ENCODE results near the gene NANS.
"Not testable (repeated sequence)": the region's sequence is repeated elsewhere in the genome, so short reads cannot be mapped to it uniquely, and the experiment has no call there.

Gene NANS

DNA sequence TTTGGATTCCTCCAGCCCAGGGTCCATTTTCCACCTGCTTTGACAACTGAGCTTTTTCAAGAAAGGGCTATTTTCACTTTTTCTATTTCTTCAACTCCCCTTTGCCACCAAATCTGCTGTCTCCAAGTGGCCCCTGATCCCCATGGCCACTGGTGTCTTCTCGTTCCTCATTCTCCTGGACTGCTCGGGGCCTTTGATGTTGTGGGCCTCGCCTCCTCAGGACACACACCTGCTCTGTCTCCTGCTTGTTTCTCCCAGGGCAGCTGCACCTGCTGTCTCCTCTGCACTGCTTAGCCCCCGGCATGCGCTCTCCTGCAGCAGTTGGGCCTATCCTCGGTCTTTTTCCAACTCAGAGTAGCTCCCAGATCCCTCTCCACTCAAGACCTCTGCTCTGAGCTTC, 16.3 kb upstream of the NANS start:
- no peak for DNase-seq

DNA sequence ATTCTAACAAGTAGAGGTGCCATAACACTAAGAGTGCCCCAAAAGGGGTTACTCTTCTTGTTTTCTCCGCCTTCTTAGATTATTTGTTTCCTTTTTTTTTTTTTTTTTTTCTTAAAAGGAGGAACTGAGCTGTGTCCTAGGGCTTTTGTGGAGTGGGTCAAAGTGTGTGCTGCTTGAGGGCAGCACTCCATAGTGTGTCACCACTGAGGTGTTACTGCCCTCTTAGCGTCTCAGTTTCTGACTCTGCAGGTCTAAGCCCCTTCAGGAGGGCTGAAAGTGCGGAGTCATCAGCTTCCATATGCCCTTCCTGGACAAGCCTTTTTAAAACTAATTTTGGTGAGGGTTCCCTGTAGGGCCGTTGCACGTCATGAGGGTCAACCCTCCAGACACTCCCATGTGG, 12.6 kb upstream of the NANS start:
- no peak for DNase-seq

DNA sequence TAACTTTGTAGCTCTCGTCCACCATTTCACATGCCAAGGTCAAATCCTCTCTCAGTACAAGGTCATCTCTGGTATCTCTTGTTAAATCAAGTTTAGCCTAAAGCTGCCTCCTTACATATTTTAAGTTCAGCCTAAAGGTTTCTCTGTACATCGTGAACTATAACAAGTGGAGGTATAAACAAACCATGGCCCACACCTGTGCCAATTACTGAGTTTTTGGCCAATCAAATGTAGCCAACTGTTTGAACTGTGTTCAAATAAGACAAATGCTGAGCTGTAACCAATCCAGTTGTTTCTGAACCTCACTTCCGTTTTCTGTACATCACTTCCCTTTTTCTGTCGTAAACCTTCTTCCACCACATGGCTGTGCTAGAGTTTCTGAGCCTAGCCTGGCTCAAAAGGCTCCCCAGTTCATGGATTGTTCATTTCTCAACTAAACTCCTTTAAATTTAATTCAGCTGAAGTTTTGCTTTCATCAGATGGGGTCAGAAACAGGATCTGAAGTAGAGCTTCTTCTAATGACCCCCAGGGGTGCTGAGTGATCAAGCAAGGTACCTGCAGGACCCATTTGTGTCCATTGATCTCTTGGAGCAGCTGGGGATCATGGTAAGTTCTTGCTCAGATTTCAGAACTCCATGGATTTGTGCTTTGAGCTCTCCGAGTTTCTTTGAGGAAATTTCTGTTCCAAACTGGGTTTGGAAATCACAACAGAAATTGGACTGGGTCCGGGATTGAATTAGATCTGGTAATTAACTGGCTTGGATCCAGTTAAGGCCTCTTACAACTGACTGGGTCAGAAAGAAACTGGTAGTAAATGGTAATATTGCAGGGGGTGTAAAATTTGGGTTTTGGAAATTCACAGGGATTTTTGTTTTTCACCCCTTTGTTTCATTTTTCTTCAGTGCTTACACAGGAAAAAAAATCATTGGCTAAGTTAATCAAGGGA, 11.0 kb upstream of the NANS start:
- peak in 1 of 2 donors; percentile 4 for DNase-seq

DNA sequence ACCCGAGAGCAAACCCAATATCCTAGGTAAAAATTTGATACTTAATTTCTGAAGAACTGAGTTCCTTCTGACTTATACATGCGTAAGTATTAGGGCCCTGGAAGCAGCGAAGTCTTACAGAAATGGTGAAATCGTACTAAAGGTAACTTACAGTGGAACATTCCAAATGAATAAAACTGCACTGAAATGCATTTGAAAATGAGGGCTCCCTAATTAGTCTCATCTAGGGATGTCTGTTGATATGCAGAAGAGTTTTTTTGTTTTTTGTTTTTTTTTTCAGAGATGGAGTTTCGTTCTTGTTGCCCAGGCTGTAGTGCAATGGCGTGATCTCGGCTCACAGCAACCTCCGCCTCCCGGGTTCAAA, 10.4 kb upstream of the NANS start:
- no peak for DNase-seq

DNA sequence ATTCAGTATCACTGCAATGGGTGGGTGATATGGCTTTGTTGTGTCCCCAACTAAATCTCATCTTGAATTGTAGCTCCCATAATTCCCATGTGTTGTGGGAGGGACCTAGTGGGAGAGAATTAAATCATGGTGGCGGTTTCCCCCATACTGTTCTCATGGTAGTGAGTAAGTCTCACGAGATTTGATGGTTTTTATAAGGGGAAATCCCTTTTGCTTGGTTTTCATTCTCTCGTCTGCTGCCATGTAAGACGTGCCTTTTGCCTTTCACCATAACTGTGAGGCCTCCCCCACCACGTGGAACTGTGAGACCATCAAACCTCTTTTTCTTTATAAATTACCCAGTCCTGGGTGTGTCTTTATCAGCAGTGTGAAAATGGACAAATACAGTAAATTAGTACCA, 9.5 kb upstream of the NANS start:
- DNase-seq: no peak

DNA sequence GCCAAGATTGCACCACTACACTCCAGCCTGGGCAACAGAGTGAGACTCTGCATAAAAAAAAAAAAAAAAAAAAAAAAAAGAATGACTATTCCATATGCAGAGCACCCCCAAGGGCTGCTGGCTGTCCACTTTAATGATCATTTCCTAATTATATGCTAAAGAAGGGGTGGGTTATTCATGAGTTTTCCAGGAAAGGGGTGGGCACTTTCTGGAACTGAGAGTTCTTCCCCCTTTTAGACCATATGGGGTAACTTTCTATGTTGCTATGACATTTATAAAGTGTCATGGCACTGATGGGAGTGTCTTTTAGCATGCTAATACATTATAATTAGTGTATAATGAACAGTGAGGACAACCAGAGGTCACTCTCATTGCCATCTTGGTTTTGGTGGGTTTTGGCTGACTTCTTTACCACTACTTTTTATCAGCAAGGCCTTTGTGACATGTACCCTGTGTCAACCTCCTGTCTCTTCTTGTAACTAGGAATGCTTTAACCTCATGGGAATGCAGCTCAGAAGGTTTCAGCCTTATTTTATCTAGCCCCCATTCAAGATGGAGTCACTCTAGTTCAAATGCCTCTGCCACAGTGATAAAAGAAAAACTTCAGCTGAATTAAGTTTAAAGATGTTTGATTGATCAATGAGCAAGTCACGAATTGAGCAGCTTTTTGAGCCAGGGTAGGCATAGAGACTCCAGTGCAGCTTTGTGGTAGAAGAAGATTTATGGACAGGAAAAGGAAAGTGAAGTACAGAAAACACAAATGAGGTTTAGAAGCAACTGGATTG, 7.1 kb upstream of the NANS start:
- DNase-seq: no peak

DNA sequence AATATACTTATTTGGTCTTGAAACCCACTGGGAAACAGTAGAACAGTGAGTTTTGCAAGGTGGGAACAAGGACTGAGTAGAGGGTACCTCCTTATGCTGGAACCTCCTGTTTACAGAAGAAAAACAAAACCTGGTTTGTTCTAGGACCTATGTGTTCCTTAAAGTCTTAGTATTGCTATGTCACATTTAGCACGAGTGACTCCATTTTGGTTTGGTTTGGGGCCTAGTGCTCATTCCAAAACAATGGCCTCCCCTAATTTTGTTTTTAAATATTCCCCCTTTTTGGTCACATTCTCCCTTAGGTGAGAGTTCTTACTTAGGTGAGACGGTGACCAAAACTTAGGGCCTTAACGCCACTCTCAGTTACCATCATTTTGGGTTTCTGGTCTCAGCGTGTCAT, 6.2 kb upstream of the NANS start:
- no peak for DNase-seq

DNA sequence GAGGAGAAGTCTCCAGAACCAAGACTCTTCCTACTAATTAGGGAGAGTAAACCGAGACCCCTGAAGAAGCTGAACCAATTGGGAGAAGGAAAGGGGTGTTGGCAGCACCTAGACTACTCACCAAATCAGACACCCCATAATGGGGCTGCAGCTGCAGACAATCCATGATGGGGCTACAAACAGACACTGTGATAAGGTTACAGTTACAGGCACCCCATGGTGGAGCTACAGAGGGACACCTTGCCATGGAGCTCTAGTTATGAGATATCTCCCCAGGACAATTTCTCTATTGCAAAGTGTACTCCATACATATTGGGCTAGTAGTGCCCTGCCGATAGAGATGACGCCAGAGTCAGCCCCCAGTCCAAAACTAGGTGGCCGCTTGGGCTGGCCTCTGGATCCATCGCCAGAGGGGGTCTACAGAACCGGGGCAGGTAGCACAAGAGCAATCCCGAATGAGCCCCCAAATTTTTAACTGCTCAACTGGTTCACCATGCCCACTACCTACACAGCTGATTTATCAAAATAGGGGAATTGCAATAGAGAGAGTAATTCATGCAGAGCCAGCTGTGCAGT, 2.1 kb upstream of the NANS start:
- no peak for DNase-seq

DNA sequence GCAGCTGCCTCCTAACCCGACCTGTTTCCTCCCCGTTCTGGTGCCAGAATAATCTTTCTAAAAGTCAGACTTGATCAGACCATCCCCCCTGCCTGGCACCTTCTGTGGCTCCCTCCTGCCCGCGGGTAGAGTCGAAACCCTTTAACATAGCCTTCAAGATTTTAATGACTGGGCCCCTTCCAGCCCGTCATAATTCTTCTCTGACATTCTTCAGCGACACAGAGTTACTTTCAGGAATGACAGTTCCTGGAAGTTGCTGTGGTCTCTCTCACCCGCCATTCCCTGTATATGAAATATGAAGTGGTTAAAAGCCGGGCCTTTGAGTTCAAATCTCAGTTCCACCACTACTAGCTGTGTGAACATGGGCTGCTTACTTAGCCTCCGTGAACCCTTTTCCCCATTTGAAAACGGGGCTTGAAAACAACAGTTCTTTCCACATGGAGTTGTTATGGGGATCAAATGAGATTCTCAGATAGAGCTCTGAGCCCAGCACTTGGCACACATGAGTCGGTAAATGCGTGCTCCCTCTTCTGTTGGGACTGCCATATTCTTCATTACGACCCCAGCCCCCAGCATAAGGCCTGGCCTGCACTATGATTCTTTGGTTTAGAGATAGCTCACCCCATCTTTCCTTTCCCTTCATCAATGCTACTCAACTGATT, 737 bp downstream of the NANS start:
- DNase-seq: no peak

DNA sequence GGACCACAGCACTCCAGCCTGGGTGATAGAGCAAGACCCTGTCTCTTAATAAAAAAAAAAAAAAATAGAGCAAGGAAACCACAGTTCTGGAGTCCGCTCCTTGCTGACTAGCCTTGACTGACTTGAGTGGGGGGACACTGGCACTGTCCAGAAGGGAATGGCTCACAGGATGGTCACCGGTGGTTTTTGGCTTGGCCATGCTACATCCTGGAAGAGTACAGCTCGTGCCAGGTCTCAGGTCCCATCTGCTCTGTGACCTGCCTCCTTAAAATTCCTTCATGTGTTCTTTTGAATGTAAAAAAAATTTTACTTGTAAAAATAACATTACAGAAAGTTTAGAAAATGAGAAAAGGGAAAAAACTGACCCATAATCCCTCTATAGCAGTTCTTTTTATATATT, 5.6 kb downstream of the NANS start:
- DNase-seq: no peak

DNA sequence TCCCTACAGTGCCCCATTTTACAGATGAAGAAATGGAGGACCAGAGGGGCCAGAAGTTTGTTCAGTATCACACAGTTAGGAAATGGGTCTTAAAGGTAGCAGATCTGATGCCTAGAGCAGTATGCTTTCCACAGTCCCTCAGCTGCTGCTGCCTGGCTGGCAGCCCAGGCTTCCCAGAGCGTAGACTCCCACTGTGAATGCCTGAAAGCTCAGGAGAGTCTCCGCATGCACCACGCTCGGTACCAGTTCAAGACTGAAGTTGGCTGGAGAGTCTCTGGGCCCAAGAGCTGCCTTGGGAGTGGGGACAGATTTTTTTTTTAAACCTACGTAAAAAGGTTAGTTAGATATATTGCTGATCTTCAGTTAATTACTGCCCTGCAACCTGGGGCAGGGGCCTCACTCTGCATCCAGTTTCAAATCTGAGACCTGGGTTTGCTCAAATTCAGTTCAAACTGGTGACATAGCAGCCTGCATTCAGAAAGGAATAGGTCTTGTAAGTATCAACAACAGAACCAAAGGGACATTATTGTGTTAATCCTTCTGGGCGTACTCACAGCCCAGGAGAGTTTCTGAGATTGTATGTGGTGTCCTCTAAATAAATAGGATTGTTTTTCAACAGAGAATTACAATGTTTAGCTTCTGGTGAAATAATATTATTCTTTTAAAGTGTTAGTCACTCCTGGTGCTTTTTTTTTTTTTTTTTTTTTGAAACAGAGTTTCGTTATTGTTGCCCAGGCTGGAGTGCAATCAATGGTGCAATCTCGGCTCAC, 8.3 kb downstream of the NANS start:
- DNase-seq: no peak

DNA sequence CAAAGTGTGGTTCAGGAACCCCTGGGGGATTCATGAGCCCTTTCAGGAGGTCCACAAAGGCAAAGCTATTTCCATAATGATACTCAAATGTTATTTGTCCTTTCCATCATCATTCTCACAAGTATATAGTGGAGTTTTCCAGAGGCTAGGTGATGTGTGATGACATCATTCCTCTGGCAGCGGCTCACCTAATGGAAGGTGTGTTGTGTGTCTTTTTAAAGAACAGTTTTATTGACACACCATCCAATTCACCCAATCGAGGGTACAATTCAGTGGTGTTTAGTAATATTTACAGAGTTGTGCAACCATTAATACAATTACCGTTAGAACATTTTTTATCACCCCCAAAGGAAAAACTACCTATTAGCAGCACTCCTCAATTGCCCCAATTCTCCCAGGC, 9.7 kb downstream of the NANS start:
- DNase-seq: no peak

DNA sequence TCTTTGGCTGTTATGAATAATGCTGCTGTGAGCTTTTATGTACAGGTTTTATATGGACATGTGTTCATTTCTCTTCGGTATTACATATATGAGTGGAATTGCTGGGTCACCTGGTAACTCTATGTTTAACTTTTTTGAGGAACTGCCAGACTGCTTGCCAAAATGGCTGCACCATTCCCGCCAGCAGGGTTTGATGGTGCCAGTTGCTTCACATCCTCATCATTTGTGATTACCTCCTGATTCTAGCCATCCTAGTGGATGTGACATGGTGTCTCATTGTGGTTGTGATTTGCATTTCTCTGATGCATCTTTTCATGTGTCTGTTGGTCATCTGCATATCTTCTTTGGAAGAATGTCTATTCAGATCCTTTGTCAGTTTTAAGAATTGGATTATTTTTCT, 10.7 kb downstream of the NANS start:
- no peak for DNase-seq

DNA sequence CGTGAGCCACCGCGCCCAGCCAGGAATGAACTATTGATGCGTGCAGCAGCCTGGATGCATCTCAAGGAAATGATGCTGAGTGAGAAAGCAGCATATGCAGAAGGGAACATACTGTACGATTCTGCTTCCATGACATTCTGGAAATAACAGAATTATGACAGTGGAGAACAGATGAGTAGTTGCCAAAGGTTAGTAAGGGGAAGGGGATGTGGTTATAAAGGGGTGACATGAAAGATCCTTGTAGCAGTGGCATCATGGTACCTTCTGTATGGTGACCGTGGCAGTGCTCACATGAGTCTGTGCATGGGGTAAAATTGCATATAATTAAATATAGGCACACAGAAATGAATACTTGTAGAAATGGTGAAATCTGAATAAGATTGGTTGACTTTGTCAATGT, 13.0 kb downstream of the NANS start:
- no peak for DNase-seq

DNA sequence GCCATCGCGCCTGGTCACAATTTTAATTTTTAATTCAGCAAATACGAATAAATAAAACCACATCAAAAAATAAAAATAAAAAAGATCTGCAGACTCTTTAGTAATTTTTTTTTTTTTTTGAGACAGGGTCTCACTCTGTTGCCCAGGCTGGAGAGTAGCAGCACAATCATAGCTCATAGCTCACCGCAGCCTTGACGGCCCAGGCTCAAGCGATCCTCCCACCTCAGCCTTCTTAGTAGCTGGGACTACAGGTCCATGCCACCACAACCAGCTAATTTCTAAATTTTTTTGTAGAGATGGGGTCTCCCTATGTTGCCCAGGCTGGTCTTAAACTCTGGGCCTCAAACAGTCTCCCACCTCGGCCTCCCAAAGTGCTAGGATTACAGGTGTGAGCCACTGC, 14.2 kb downstream of the NANS start:
- no peak for DNase-seq

DNA sequence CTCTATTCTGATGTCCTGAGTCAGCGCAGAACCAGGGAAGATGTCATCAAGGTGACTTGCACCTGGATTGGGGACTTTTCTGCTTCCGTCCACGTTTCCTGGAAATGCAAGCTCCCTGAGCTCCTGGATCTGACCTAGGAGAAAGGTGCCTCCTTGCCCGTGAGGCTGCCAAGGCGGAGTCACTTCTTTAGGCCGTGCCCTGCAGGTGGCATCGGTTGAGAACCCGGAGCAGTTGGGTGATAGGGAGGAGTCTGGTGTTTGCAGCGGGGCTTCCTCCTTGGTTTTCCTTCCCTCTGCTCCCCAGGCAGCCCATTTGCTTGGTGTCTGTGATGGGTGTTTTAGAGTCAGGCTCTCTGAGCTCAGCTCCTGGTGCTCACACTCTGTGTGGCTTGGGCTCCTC, 15.2 kb downstream of the NANS start:
- DNase-seq: no peak

DNA sequence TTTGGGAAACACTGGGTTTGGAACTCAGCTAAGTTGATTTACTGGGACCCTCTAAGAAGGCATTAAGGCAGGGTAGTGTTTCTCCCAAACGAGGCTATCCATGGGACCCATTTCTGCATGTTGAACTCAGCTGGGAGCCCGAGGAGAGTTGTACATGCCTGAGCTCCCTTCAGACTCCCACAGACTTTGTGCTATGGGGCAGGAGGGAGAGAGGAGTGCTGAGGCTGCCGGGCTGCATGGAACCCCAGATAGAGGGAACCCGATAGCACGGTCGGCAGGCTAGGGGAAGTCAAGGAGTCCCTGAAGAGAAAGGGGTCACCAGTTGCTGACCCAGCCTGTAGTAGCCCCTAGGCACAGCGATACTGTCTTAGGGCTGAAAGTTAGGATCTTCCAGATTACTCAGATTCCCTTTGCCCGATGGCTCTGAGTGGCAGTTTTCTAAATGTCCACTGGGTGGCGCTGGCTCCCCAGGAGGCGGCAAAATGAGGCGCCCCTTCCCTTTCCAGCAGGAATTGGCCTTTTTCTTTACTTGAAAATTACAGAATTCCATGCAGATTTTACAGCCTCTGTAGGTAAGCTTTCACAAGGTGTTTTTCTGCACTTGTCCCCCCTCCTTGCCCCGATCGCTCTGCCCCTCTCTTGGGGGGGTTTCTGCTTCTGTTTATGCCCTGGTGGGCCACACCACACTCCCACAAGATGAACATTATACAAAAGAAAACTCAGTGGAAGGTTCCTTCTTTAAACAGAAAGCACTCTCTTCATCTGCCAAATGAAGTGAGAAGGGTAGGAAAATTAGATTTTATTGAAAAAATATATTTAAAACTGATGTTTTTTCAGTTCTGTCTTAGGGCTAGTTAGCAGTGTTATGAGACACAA, 17.8 kb downstream of the NANS start:
- peak; percentile 16 to 43 for DNase-seq

DNA sequence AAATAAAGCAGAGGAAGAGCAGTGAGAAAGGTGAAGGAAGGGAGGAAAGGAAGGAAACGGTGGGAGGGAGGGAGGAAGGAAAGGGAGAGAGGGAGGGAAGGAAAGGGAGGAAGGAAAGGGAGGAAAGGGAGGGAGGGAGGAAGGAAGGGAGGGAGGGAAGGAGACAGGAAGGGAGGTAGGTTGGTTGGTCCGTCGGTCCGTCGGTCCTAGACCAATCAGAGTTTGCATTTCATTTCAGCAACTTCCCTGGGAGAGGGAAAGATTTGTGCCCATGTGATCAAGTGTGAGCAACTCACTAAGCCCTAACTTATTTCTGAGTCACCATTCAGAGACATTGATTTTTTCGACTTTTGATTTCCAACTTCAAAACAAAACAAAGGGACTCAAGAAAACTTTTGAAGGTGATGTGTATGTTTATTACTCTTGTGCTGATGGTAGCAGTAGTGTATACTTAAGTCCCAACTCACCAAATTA, 18.8 kb downstream of the NANS start:
- DNase-seq: no peak

DNA sequence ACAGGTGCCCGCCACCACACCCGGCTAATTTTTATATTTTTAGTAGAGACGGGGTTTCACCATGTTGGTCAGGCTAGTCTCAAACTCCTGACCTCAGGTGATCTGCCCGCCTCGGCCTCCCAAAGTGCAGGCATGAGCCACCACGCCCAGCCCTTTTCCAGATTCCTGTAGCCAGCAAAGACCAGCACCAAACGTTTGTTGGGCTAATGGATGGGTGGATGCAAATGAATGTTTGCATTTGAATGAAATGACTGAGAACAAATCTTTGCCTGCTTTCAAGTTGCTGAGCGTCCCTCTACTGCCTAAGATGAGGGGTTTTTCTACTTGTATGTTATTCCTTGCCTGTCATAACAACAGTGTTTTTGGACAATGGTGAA, 20.0 kb downstream of the NANS start:
- DNase-seq: not testable (repeated sequence)

DNA sequence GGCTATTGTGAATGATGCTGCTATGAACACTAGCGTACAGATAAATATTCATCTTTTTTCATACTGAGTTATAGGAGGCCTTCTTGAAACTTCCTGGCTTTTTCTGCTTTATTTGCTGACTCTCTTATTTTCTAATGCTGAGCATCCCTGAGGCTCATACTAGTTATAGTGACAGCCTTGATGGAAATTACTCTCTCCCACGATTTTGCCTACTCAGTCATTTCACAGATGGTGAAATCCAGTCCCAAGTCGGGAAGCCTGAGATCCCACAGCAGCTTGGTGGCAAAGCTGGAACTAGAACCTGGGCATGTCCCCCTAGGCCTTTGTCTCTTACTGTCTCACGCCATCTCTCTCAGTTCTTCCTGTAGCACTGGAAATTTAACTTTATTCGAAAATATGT, 22.4 kb downstream of the NANS start:
- no peak for DNase-seq

DNA sequence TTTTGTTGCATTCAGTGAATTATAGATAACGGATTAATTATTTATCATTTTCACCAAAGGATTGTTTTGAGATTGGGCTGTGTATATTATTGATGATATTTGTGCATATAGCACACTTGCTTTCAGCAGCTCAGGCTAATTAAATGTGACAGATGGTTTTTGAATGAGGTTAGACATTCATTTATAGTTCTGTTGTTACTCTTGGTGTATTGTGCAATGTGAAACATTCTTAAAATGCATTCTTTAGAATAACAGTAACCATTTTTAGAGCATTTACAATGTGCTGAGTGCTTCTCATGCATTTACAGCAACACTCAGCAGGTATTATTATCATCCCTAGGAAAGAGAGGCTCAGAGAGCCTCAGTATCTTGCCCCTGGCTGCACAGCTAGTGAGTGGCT, 23.8 kb downstream of the NANS start:
- no peak for DNase-seq

Measured in hippocampal formation (tissue), 2 donors.